IMR-90 (cell line): ENCODE data around the gene RYR3. TPM values are rescaled to one million over a fixed set of nuclear protein-coding genes. Genes with fewer than 3 reads are reported as not detected.

Experiments used
- ATAC-seq: fragments of 200-7000 bp; cut with Tn5 transposase; 2 replicates; pipeline ENCODE4 v1.9.1; 2020; ENCODE audit warnings: low read depth, mild to moderate bottlenecking, moderate library complexity
- BruUV-seq: library from RNA; stranded (reverse); fragments of 400-500 nt; replicated peaks from 2 replicates; lab custom pipeline; 2021; lab: Mats Ljungman, UMichigan
- CTCF ChIA-PET: fragments of 300-600 bp; formaldehyde crosslinking; extraction: SDS; loops from one replicate; lab custom pipeline; 2021; ENCODE audit warnings: antibody characterized with exemption; lab: Yijun Ruan, JAX
- POLR2A ChIA-PET: fragments of 300-600 bp; sonication (Branson Sonifier 250); formaldehyde crosslinking; loops from one replicate; lab custom pipeline; 2022; ENCODE audit warnings: antibody characterized with exemption; ENCODE audit not compliant: unreplicated experiment; lab: Charles Lee
- DNase-seq: peaks from one replicate; pipeline ENCODE4 v3.0.0; 2013
- H2AFZ ChIP-seq: replicated peaks from 2 replicates; pipeline ENCODE3; 2013; ENCODE audit warnings: low read length, mild to moderate bottlenecking; ENCODE audit not compliant: poor library complexity
- H2AK5ac ChIP-seq: 2 replicates; pipeline ENCODE4 v1.6.1; 2013; ENCODE audit warnings: low read depth, low read length, inconsistent platforms
- H2AK9ac ChIP-seq: replicated peaks from 2 replicates; pipeline ENCODE3; 2013; ENCODE audit warnings: mild to moderate bottlenecking, low read depth, low read length, moderate library complexity; ENCODE audit not compliant: poor library complexity
- H2BK120ac ChIP-seq: 2 replicates; pipeline ENCODE4 v1.6.1; 2013; ENCODE audit warnings: low read depth, low read length, inconsistent platforms
- H2BK15ac ChIP-seq: 3 replicates; pipeline ENCODE4 v1.6.1; 2013; ENCODE audit warnings: low read depth, low read length, inconsistent platforms
- H2BK20ac ChIP-seq: 2 replicates; pipeline ENCODE4 v1.6.1; 2013; ENCODE audit warnings: low read depth, mild to moderate bottlenecking, inconsistent platforms, low read length, moderate library complexity
- H2BK5ac ChIP-seq: 2 replicates; pipeline ENCODE4 v1.6.1; 2013; ENCODE audit warnings: mild to moderate bottlenecking, low read depth, low read length, inconsistent platforms; ENCODE audit not compliant: poor library complexity, severe bottlenecking
- H3K14ac ChIP-seq: replicated peaks from 2 replicates; pipeline ENCODE4 v1.6.1; 2013; ENCODE audit warnings: low read depth, low read length, inconsistent platforms
- H3K18ac ChIP-seq: 2 replicates; pipeline ENCODE4 v1.6.1; 2013; ENCODE audit warnings: low read depth, low read length, control low read depth
- H3K23ac ChIP-seq: 2 replicates; pipeline ENCODE4 v1.6.1; 2013; ENCODE audit warnings: low read depth, low read length, inconsistent platforms
- H3K27ac ChIP-seq: 2 replicates; pipeline ENCODE4 v1.5.1; 2013; ENCODE audit warnings: mild to moderate bottlenecking, control low read depth, low read length; ENCODE audit not compliant: insufficient read depth
- H3K27me3 ChIP-seq: 2 replicates; pipeline ENCODE4 v1.6.1; 2013; ENCODE audit warnings: low read length; ENCODE audit not compliant: control insufficient read depth, insufficient read depth
- H3K36me3 ChIP-seq: 2 replicates; pipeline ENCODE4 v1.6.1; 2013; ENCODE audit warnings: low read length, mixed read lengths; ENCODE audit not compliant: control insufficient read depth, insufficient read depth
- H3K4ac ChIP-seq: 2 replicates; pipeline ENCODE4 v1.6.1; 2013; ENCODE audit warnings: low read depth, low read length, inconsistent platforms
- H3K4me1 ChIP-seq: 2 replicates; pipeline ENCODE4 v1.6.1; 2013; ENCODE audit warnings: low read length, mixed read lengths; ENCODE audit not compliant: control insufficient read depth, insufficient read depth
- H3K4me2 ChIP-seq: 2 replicates; pipeline ENCODE4 v1.6.1; 2013; ENCODE audit warnings: low read depth, mild to moderate bottlenecking, control low read depth, low read length, moderate library complexity
- H3K4me3 ChIP-seq: 2 replicates; pipeline ENCODE4 v1.5.1; 2013; ENCODE audit warnings: low read depth, mild to moderate bottlenecking, control low read depth, low read length, moderate library complexity; ENCODE audit not compliant: insufficient read depth
- H3K56ac ChIP-seq: 2 replicates; pipeline ENCODE4 v1.6.1; 2013; ENCODE audit warnings: low read length, inconsistent platforms; ENCODE audit not compliant: insufficient read depth; ENCODE audit errors: extremely low read depth
- H3K79me1 ChIP-seq, 2 experiments: 2 replicates each; pipeline ENCODE4 v1.6.1; 2013; ENCODE audit warnings: low read length in 2 of 2, inconsistent platforms in 1 of 2, low read depth in 1 of 2
- H3K9ac ChIP-seq: 2 replicates; pipeline ENCODE4 v1.6.1; 2013; ENCODE audit warnings: low read depth, low read length, control low read depth
- H3K9me1 ChIP-seq: 2 replicates; pipeline ENCODE4 v1.6.1; 2013; ENCODE audit warnings: low read length, inconsistent platforms; ENCODE audit not compliant: insufficient read depth
- H3K9me3 ChIP-seq: 2 replicates; pipeline ENCODE4 v1.6.1; 2013; ENCODE audit warnings: low read length; ENCODE audit not compliant: control insufficient read depth, insufficient read depth
- H4K20me1 ChIP-seq: 2 replicates; pipeline ENCODE4 v1.6.1; 2013; ENCODE audit warnings: low read length, inconsistent platforms; ENCODE audit not compliant: insufficient read depth
- H4K5ac ChIP-seq: 2 replicates; pipeline ENCODE4 v1.6.1; 2013; ENCODE audit warnings: mild to moderate bottlenecking, low read depth, low read length, control low read depth
- H4K8ac ChIP-seq, 2 experiments: 2 replicates each; pipeline ENCODE4 v1.6.1; 2013; ENCODE audit warnings: low read depth in 2 of 2, low read length in 2 of 2, control low read depth in 1 of 2, inconsistent platforms in 1 of 2
- H4K91ac ChIP-seq: 2 replicates; pipeline ENCODE4 v1.6.1; 2013; ENCODE audit warnings: low read depth, low read length, inconsistent platforms; ENCODE audit not compliant: insufficient read depth
- BHLHE40 ChIP-seq: fragments of 150-350 bp; IDR thresholded peaks from 2 replicates; pipeline ENCODE4 v1.6.1; 2016; ENCODE audit warnings: mild to moderate bottlenecking, low read depth, low read length
- CEBPB ChIP-seq: IDR thresholded peaks from 2 replicates; pipeline ENCODE4 v1.6.1; 2012; ENCODE audit warnings: low read depth, low read length, improper control_type of control experiment
- CHD1 ChIP-seq: IDR thresholded peaks from 2 replicates; pipeline ENCODE4 v1.6.1; 2012; ENCODE audit warnings: low read depth, low read length, improper control_type of control experiment
- CTCF ChIP-seq: conservative IDR thresholded peaks from 2 replicates; pipeline ENCODE4 v1.5.1; 2012; ENCODE audit warnings: mild to moderate bottlenecking, low read depth, low read length, improper control_type of control experiment
- ELK1 ChIP-seq: fragments of 150-350 bp; IDR thresholded peaks from 2 replicates; pipeline ENCODE4 v1.6.1; 2016; ENCODE audit warnings: low read depth, mild to moderate bottlenecking, low read length, moderate library complexity, borderline replicate concordance
- FOS ChIP-seq: fragments of 150-350 bp; IDR thresholded peaks from 2 replicates; pipeline ENCODE4 v1.6.1; 2016; ENCODE audit warnings: low read depth, low read length
- MAFK ChIP-seq: IDR thresholded peaks from 2 replicates; pipeline ENCODE4 v1.6.1; 2012; ENCODE audit warnings: low read depth, low read length, improper control_type of control experiment
- MAZ ChIP-seq: IDR thresholded peaks from 2 replicates; pipeline ENCODE4 v1.6.1; 2012; ENCODE audit warnings: low read depth, mild to moderate bottlenecking, low read length, improper control_type of control experiment, moderate library complexity, borderline replicate concordance
- MXI1 ChIP-seq: IDR thresholded peaks from 2 replicates; pipeline ENCODE4 v1.6.1; 2012; ENCODE audit warnings: low read depth, mild to moderate bottlenecking, low read length, moderate library complexity, borderline replicate concordance
- NFE2L2 ChIP-seq: fragments of 150-350 bp; IDR thresholded peaks from 2 replicates; pipeline ENCODE4 v1.6.1; 2016; ENCODE audit warnings: low read depth, mild to moderate bottlenecking, low read length
- POLR2A ChIP-seq: IDR thresholded peaks from 2 replicates; pipeline ENCODE4 v1.6.1; 2012; ENCODE audit warnings: mild to moderate bottlenecking, low read depth, low read length
- RAD21 ChIP-seq: IDR thresholded peaks from 2 replicates; pipeline ENCODE4 v1.6.1; 2012; ENCODE audit warnings: low read length, improper control_type of control experiment
- RCOR1 ChIP-seq: IDR thresholded peaks from 2 replicates; pipeline ENCODE4 v1.6.1; 2012; ENCODE audit warnings: mild to moderate bottlenecking, low read length, improper control_type of control experiment; ENCODE audit not compliant: insufficient replicate concordance
- RFX5 ChIP-seq: IDR thresholded peaks from 2 replicates; pipeline ENCODE4 v1.8.0; 2012; ENCODE audit warnings: low read depth, mild to moderate bottlenecking, low read length, moderate library complexity
- SMC3 ChIP-seq: fragments of 150-350 bp; IDR thresholded peaks from 2 replicates; pipeline ENCODE4 v1.6.1; 2016; ENCODE audit warnings: low read depth, mild to moderate bottlenecking, antibody characterized with exemption, low read length, moderate library complexity
- USF2 ChIP-seq: fragments of 150-350 bp; IDR thresholded peaks from 2 replicates; pipeline ENCODE4 v1.6.1; 2017; ENCODE audit warnings: mild to moderate bottlenecking, antibody characterized with exemption, low read length, low read depth
- WGBS, 2 experiments: methylation state at CpG; one replicate each; pipeline versions ENCODE4 v1.1.5 to v1.1.7; 2013; ENCODE audit warnings: missing lambda C conversion rate in 2 of 2; ENCODE audit not compliant: insufficient read length in 1 of 2; ENCODE audit errors: extremely low coverage in 2 of 2; 5-methylcytosine and 5-hydroxymethylcytosine counted together
- dilution Hi-C: fragments of 300-500 bp; cut with HindIII; formaldehyde crosslinking; loops from one replicate; pipeline ENCODE4 v1.14.3; 2018; ENCODE audit warnings: low sequenced_read_pairs; ENCODE audit not compliant: unreplicated experiment
- in situ Hi-C: fragments of 300-500 bp; cut with MboI; formaldehyde crosslinking; loops from 3 replicates; pipeline ENCODE4 v1.14.3; 2019; ENCODE audit warnings: low sequenced_read_pairs, inconsistent platforms, mixed read lengths
- intact Hi-C: fragments of 100-400 bp; cut with micrococcal nuclease; formaldehyde crosslinking; loops from 2 replicates; pipeline ENCODE4 v1.10.0; 2022
- polyA plus RNA-seq, 3 experiments: library from polyadenylated mRNA; depleted of rRNA; stranded (reverse); fragments of >200 nt; gene quantifications; 2 replicates each; pipeline ENCODE4 v1.2.3, GENCODE V29; 2012; ENCODE audit warnings: low replicate concordance in 1 of 3
- total RNA-seq: library from RNA; depleted of rRNA; stranded (reverse); fragments of >200 nt; gene quantifications from 2 replicates; pipeline ENCODE4 v1.2.3, GENCODE V29; 2012

RYR3 gene
- total and polyA plus RNA-seq, 2 of the 4 experiments (the other 2 are of a cell fraction) = 0.18 TPM; not detected in 1

- Histone ChIP-seq H4K91ac (no peak overlapping the region), H3K56ac (no peak overlapping the region), H3K27ac (no peak overlapping the region), H4K5ac (no peak overlapping the region), H2BK20ac (no peak overlapping the region), H3K9me1 (no peaks in the 10 kb centered on the region), H3K79me1 (no peaks in the 10 kb centered on the region), H3K18ac (no peak overlapping the region), H2BK120ac (no peak overlapping the region), H3K27me3 (no peaks in the 10 kb centered on the region), H4K20me1 (no peaks in the 10 kb centered on the region), H3K4me1 (no peaks in the 10 kb centered on the region), H3K14ac (no peak overlapping the region), H3K4me2 (no peak overlapping the region), H2AFZ (no peak overlapping the region), H3K36me3 (no peaks in the 10 kb centered on the region), H3K9ac (no peak overlapping the region), H2BK15ac (no peak overlapping the region), H2AK5ac (no peak overlapping the region), H4K8ac (no peak overlapping the region), H3K23ac (no peak overlapping the region), H3K9me3 (no peaks in the 10 kb centered on the region), H2AK9ac (no peak overlapping the region), H2BK5ac (no peak overlapping the region), H3K4me3 (no peak overlapping the region), H3K4ac (no peak overlapping the region)
- ATAC-seq (no peak), DNase-seq (no peak)
- no CpG with 5 or more reads among the region's 4 CpGs for WGBS, 2 experiments
- CTCF ChIA-PET = no interaction called here
- intact Hi-C loops (no loop called here), dilution Hi-C loops (no loop called here), in situ Hi-C loops (no loop called here)
- POLR2A ChIA-PET = no interaction called here
- BruUV-seq = no TSS peak
- TF ChIP-seq USF2 = no peak
- TF ChIP-seq RFX5 = no peak
- no peak for TF ChIP-seq CTCF
- no peak for TF ChIP-seq NFE2L2
- TF ChIP-seq MAFK = no peak
- TF ChIP-seq RAD21 = no peak
- no peak for TF ChIP-seq RCOR1
- no peak for TF ChIP-seq MXI1
- no peak for TF ChIP-seq SMC3
- no peak for TF ChIP-seq MAZ
- no peak for TF ChIP-seq CEBPB
- TF ChIP-seq FOS = no peak
- no peak for TF ChIP-seq POLR2A
- no peak for TF ChIP-seq ELK1
- no peak for TF ChIP-seq BHLHE40
- TF ChIP-seq CHD1 = no peak
These were observed 108.9 kb downstream of the RYR3 start for GRCh38 chr15:33419701-33420100.
